Astrocyte (in vitro differentiated cells and primary cell): ENCODE results near the gene KCNQ5. TPM values are rescaled to one million over a fixed set of nuclear protein-coding genes. Genes with fewer than 3 reads are reported as not detected.

Experiments used
- DNase-seq: peaks from one replicate; pipeline ENCODE4 v3.0.0-alpha.2; 2010; ENCODE audit warnings: low read depth
- FAIRE-seq: peaks from 2 replicates; lab custom pipeline; 2011; peaks lifted over from hg19 to GRCh38; lab: Jason Lieb, UNC
- H2AFZ ChIP-seq: 2 replicates; pipeline ENCODE4 v1.6.0; 2012; ENCODE audit warnings: low read depth, low read length, inconsistent platforms
- H3K27ac ChIP-seq: 2 replicates; pipeline ENCODE4 v1.5.1; 2011; ENCODE audit warnings: low read depth, low read length, inconsistent platforms
- H3K27me3 ChIP-seq: 2 replicates; pipeline ENCODE4 v1.6.0; 2011; ENCODE audit warnings: low read length, inconsistent platforms; ENCODE audit not compliant: insufficient read depth
- H3K36me3 ChIP-seq: 2 replicates; pipeline ENCODE4 v1.5.1; 2011; ENCODE audit warnings: low read length, inconsistent platforms; ENCODE audit not compliant: insufficient read depth
- H3K4me1 ChIP-seq: 2 replicates; pipeline ENCODE4 v1.5.1; 2011; ENCODE audit warnings: low read length, inconsistent platforms; ENCODE audit not compliant: insufficient read depth
- H3K4me2 ChIP-seq: 2 replicates; pipeline ENCODE4 v1.6.0; 2012; ENCODE audit warnings: low read length, inconsistent platforms
- H3K4me3 ChIP-seq: 2 replicates; pipeline ENCODE4 v1.5.1; 2011; ENCODE audit warnings: low read depth, mild to moderate bottlenecking, low read length, inconsistent platforms; ENCODE audit not compliant: insufficient read depth
- H3K79me2 ChIP-seq: 2 replicates; pipeline ENCODE4 v1.6.0; 2012; ENCODE audit warnings: mild to moderate bottlenecking, low read length, inconsistent platforms; ENCODE audit not compliant: insufficient read depth
- H3K9ac ChIP-seq: 2 replicates; pipeline ENCODE4 v1.6.0; 2012; ENCODE audit warnings: mild to moderate bottlenecking, low read length, inconsistent platforms
- H3K9me3 ChIP-seq: 2 replicates; pipeline ENCODE4 v1.5.1; 2012; ENCODE audit warnings: low read depth, mild to moderate bottlenecking, low read length, inconsistent platforms; ENCODE audit not compliant: insufficient read depth
- H4K20me1 ChIP-seq: 2 replicates; pipeline ENCODE4 v1.6.0; 2012; ENCODE audit warnings: low read length, inconsistent platforms; ENCODE audit not compliant: insufficient read depth
- H3K27ac Mint-ChIP-seq: one replicate; pipeline ENCODE4 v1.8.0; 2021; ENCODE audit warnings: mild to moderate bottlenecking, mixed read lengths; ENCODE audit not compliant: unreplicated experiment
- H3K27me3 Mint-ChIP-seq: one replicate; pipeline ENCODE4 v1.8.0; 2021; ENCODE audit warnings: low read depth, mixed read lengths; ENCODE audit not compliant: unreplicated experiment
- H3K36me3 Mint-ChIP-seq: one replicate; pipeline ENCODE4 v1.8.0; 2021; ENCODE audit warnings: low read depth, mixed read lengths; ENCODE audit not compliant: unreplicated experiment
- H3K4me1 Mint-ChIP-seq: one replicate; pipeline ENCODE4 v1.8.0; 2021; ENCODE audit warnings: low read depth, mixed read lengths; ENCODE audit not compliant: unreplicated experiment
- H3K4me3 Mint-ChIP-seq: one replicate; pipeline ENCODE4 v1.8.0; 2021; ENCODE audit warnings: mild to moderate bottlenecking, moderate library complexity, mixed read lengths; ENCODE audit not compliant: unreplicated experiment
- H3K9me3 Mint-ChIP-seq: one replicate; pipeline ENCODE4 v1.8.0; 2021; ENCODE audit warnings: mild to moderate bottlenecking, mixed read lengths; ENCODE audit not compliant: unreplicated experiment
- CTCF ChIP-seq: IDR thresholded peaks from 2 replicates; pipeline ENCODE4 v1.5.1; 2011; ENCODE audit warnings: low read depth, mild to moderate bottlenecking, inconsistent platforms, low read length, moderate library complexity; ENCODE audit not compliant: insufficient read depth
- EZH2 ChIP-seq: IDR thresholded peaks from 2 replicates; pipeline ENCODE4 v1.6.1; 2012; ENCODE audit warnings: mild to moderate bottlenecking, low read length, inconsistent platforms; ENCODE audit not compliant: insufficient read depth
- total RNA-seq: library from RNA; stranded (reverse); gene quantifications from 2 replicates; pipeline ENCODE4 v1.2.1, GENCODE V29; 2021

Gene KCNQ5
- total RNA-seq, 1 donor from 2014 or later, result 2.0 TPM

- H3K36me3 Mint-ChIP-seq, result no peaks in the 10 kb centered on the region
- H3K4me1 Mint-ChIP-seq, result peaks cover 9% of the 10 kb centered on the region
- H3K9ac ChIP-seq, result no peak overlapping the region
- H2AFZ ChIP-seq, result no peak overlapping the region
- H3K4me2 ChIP-seq, result no peak overlapping the region
- FAIRE-seq (no peak), DNase-seq (no peak)
- TF ChIP-seq EZH2 (no peak), CTCF (no peak)
- H3K27me3 ChIP-seq, result no peaks in the 10 kb centered on the region
- peaks cover 21% of the 10 kb centered on the region for H3K4me1 ChIP-seq
- no peaks in the 10 kb centered on the region for H3K79me2 ChIP-seq
- H3K36me3 ChIP-seq, result no peaks in the 10 kb centered on the region
- H3K27ac Mint-ChIP-seq, result no peak overlapping the region
- H3K27ac ChIP-seq, result no peak overlapping the region
- H3K4me3 ChIP-seq, result no peak overlapping the region
- peaks cover 3% of the 10 kb centered on the region for H3K9me3 Mint-ChIP-seq
- H3K4me3 Mint-ChIP-seq, result no peak overlapping the region
- H3K9me3 ChIP-seq, result no peaks in the 10 kb centered on the region
- H3K27me3 Mint-ChIP-seq, result peaks cover 14% of the 10 kb centered on the region
- no peaks in the 10 kb centered on the region for H4K20me1 ChIP-seq
Measured at GRCh38 chr6:72617721-72618120, 4.1 kb upstream of the KCNQ5 start.

GRCh38 chr6:72619883-72620696, 1.8 kb upstream of the KCNQ5 start:
- H3K9me3 ChIP-seq, result no peaks in the 10 kb centered on the region
- H3K27me3 ChIP-seq, result no peaks in the 10 kb centered on the region
- FAIRE-seq (no peak), DNase-seq (peak; percentile 43)
- H3K27me3 Mint-ChIP-seq, result peaks cover 23% of the 10 kb centered on the region
- H2AFZ ChIP-seq, result peak overlapping the region; percentile 91
- no peak overlapping the region for H3K27ac Mint-ChIP-seq
- H3K4me2 ChIP-seq, result peak overlapping the region; percentile 98
- H3K4me3 ChIP-seq, result peak overlapping the region; percentile 70
- no peak overlapping the region for H3K27ac ChIP-seq
- no peaks in the 10 kb centered on the region for H3K9me3 Mint-ChIP-seq
- no peak for TF ChIP-seq EZH2
- TF ChIP-seq CTCF, result no peak
- peaks cover 8% of the 10 kb centered on the region for H3K79me2 ChIP-seq
- no peaks in the 10 kb centered on the region for H3K36me3 ChIP-seq
- peaks cover 22% of the 10 kb centered on the region for H3K4me1 ChIP-seq
- H3K4me3 Mint-ChIP-seq, result peak overlapping the region; percentile 46
- H4K20me1 ChIP-seq, result no peaks in the 10 kb centered on the region
- H3K36me3 Mint-ChIP-seq, result no peaks in the 10 kb centered on the region
- peak overlapping the region; percentile 71 for H3K9ac ChIP-seq
- H3K4me1 Mint-ChIP-seq, result peaks cover 9% of the 10 kb centered on the region

- no peaks in the 10 kb centered on the region for H3K36me3 Mint-ChIP-seq
- no peaks in the 10 kb centered on the region for H3K9me3 Mint-ChIP-seq
- peaks cover 23% of the 10 kb centered on the region for H3K27me3 Mint-ChIP-seq
- Histone ChIP-seq H3K79me2 (peaks cover 16% of the 10 kb centered on the region), H2AFZ (peak overlapping the region; percentile 91), H3K36me3 (no peaks in the 10 kb centered on the region), H4K20me1 (no peaks in the 10 kb centered on the region), H3K4me2 (peak overlapping the region; percentile 98), H3K9me3 (no peaks in the 10 kb centered on the region), H3K9ac (peak overlapping the region; percentile 71), H3K4me3 (peak overlapping the region; percentile 70), H3K27ac (no peak overlapping the region), H3K4me1 (peaks cover 22% of the 10 kb centered on the region), H3K27me3 (no peaks in the 10 kb centered on the region)
- TF ChIP-seq EZH2 (no peak), CTCF (no peak)
- FAIRE-seq, result no peak
- H3K27ac Mint-ChIP-seq, result peak overlapping the region; percentile 26
- peak overlapping the region; percentile 74 for H3K4me3 Mint-ChIP-seq
- peaks cover 9% of the 10 kb centered on the region for H3K4me1 Mint-ChIP-seq
- DNase-seq, result no peak
Measured at GRCh38 chr6:72620871-72621290, 983 bp upstream of the KCNQ5 start.
